ENCODE data around the gene UCKL1.

The UCKL1 gene

DNA sequence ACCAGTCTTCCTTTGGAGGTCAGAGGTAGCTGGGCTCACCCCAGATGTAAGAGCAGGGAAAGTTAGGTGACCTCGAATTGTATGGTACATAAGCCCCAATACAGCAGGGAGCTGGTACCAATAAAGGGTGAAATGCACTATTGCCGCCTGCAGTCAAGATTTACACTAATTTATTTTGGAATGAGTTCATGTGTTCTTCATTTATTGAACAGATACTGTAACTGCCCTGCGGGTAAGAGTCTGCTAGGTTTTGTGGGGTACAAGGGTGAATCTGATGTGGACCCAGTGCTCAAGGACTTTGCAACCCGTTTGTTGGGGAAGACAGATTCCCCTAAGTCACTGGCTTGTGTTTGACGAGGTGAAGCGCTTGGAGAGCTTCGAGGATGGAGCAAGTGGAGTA, 63.8 kb downstream of the UCKL1 start:
- H3K9me3 ChIP-seq (ENCODE audit: insufficient read depth, low read depth, low read length): no peaks in the 10 kb centered on the region
- TF ChIP-seq, protein P1, sequence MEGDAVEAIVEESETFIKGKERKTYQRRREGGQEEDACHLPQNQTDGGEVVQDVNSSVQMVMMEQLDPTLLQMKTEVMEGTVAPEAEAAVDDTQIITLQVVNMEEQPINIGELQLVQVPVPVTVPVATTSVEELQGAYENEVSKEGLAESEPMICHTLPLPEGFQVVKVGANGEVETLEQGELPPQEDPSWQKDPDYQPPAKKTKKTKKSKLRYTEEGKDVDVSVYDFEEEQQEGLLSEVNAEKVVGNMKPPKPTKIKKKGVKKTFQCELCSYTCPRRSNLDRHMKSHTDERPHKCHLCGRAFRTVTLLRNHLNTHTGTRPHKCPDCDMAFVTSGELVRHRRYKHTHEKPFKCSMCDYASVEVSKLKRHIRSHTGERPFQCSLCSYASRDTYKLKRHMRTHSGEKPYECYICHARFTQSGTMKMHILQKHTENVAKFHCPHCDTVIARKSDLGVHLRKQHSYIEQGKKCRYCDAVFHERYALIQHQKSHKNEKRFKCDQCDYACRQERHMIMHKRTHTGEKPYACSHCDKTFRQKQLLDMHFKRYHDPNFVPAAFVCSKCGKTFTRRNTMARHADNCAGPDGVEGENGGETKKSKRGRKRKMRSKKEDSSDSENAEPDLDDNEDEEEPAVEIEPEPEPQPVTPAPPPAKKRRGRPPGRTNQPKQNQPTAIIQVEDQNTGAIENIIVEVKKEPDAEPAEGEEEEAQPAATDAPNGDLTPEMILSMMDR (conservative IDR thresholded peaks at IDR 0.05; ENCODE audit: low read length): no peak
- no peak for TF ChIP-seq EZH2phosphoT487 (IDR thresholded peaks at IDR 0.05; ENCODE audit: borderline replicate concordance)
- no peak overlapping the region for H3K4me3 ChIP-seq (ENCODE audit: low read length, poor library complexity, severe bottlenecking)
- no peak overlapping the region for H2AFZ ChIP-seq (ENCODE audit: low read length)
- H3K9ac ChIP-seq (ENCODE audit: low read depth, low read length, poor library complexity, severe bottlenecking): no peak overlapping the region
- no peaks in the 10 kb centered on the region for H3K27me3 ChIP-seq (ENCODE audit: insufficient read depth, low read length, poor library complexity, severe bottlenecking)
- H3K79me2 ChIP-seq (ENCODE audit: insufficient read depth, low read length): peaks cover 21% of the 10 kb centered on the region
- peaks cover 20% of the 10 kb centered on the region for H4K20me1 ChIP-seq (ENCODE audit: insufficient read depth, low read length, poor library complexity, severe bottlenecking)
- H3K36me3 ChIP-seq (ENCODE audit: insufficient read depth, low read length): peaks cover 34% of the 10 kb centered on the region; the same call in 1 of the 2 replicates
- H3K4me1 ChIP-seq (ENCODE audit: insufficient read depth, low read length, poor library complexity, severe bottlenecking): peaks cover 17% of the 10 kb centered on the region
- H3K4me2 ChIP-seq (ENCODE audit: low read depth, low read length, poor library complexity, severe bottlenecking): no peak overlapping the region
- H3K9me2 ChIP-seq (replicated peaks; ENCODE audit: low read depth, low read length): no peaks in the 10 kb centered on the region
- H3F3A ChIP-seq (ENCODE audit: low read depth): peaks cover 12% of the 10 kb centered on the region; the same call in 1 of the 2 replicates

DNA sequence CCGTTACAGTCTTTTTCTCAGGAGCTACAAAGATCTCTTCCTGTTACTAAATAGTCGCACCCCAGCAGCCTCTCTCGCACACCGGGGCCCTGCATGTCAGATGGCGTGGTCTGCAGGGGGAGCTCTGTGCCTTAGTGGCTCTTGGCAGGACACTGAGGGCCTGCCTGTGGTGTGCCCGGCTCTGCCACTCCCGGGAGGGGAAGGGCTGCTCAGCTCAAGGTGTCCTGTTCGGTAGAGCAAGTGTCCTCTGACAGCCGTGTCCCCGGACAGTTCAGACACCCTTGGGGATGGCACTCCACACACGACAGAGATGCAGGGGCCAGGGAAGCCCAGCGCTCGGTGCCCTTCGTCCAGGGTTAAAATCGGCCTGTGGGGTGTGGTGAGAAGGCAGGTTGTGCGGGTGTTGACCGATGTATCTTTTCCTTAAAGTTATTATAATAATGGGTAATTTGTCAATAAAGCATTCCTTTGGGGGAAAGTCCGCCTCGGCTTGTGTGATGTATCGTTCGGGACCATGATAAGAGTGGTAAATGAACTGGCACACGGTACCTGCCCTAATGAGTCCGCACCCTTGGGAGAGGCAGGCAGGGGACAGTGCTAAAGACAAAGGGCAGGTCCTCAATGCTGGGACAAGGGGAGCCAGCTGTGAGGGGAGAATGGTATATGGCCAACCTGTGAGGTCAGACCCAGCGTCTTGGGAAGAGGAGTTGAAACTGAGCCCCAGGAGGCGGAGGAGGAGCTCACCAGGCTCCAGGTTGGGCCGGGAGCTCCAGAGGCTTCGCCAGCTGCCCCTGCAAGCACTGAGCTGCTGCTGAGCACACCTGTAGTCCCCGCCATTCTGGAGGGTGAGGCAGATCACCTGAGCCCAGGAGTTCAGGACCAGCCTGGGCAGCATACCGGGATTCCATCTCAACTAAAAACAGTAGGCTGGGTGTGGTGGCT, 64.9 kb downstream of the UCKL1 start:
- H3K9me2 ChIP-seq (replicated peaks; ENCODE audit: low read depth, low read length): no peaks in the 10 kb centered on the region
- peaks cover 10% of the 10 kb centered on the region for H3K79me2 ChIP-seq (ENCODE audit: insufficient read depth, low read length)
- H3F3A ChIP-seq (ENCODE audit: low read depth): peaks cover 12% of the 10 kb centered on the region; the same call in 1 of the 2 replicates
- H3K9me3 ChIP-seq (ENCODE audit: insufficient read depth, low read depth, low read length): no peaks in the 10 kb centered on the region
- H3K36me3 ChIP-seq (ENCODE audit: insufficient read depth, low read length): peaks cover 37% of the 10 kb centered on the region; the same call in 1 of the 2 replicates
- no peak overlapping the region for H3K4me2 ChIP-seq (ENCODE audit: low read depth, low read length, poor library complexity, severe bottlenecking)
- H4K20me1 ChIP-seq (ENCODE audit: insufficient read depth, low read length, poor library complexity, severe bottlenecking): peaks cover 9% of the 10 kb centered on the region
- no peaks in the 10 kb centered on the region for H3K27me3 ChIP-seq (ENCODE audit: insufficient read depth, low read length, poor library complexity, severe bottlenecking)
- H3K4me3 ChIP-seq (ENCODE audit: low read length, poor library complexity, severe bottlenecking): no peak overlapping the region
- no peak overlapping the region for H3K9ac ChIP-seq (ENCODE audit: low read depth, low read length, poor library complexity, severe bottlenecking)
- TF ChIP-seq EZH2phosphoT487 (IDR thresholded peaks at IDR 0.05; ENCODE audit: borderline replicate concordance): no peak
- TF ChIP-seq, protein P1 (conservative IDR thresholded peaks at IDR 0.05; ENCODE audit: low read length): 0 out of 2 replicates have a peak, but pooled peaks have one; percentile 26
- H3K4me1 ChIP-seq (ENCODE audit: insufficient read depth, low read length, poor library complexity, severe bottlenecking): peaks cover 10% of the 10 kb centered on the region
- no peak overlapping the region for H2AFZ ChIP-seq (ENCODE audit: low read length)

DNA sequence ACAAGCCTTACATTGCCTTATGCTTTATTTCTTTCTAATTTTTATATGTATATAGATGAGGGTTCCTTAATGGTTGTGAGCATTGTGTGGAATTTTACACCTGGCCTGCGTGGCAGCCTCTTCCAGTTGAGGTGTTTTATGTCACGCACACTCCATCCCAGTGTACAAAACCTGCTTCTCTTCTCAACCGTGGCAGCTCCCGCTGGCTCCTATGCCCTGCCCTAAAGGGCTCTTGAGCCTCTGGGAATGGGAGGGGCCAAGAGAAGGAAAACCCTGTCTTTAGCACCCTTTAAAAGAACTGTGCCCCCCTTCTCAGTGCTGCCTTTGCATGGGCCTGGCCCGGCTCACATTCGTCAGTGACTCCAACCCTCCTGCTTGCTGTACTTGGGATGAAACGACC, 65.6 kb downstream of the UCKL1 start:
- Histone ChIP-seq H3K79me2 (ENCODE audit: insufficient read depth, low read length) (peaks cover 3% of the 10 kb centered on the region), H3K4me3 (ENCODE audit: low read length, poor library complexity, severe bottlenecking) (no peak overlapping the region), H3K9me2 (replicated peaks; ENCODE audit: low read depth, low read length) (no peaks in the 10 kb centered on the region), H3F3A (ENCODE audit: low read depth) (peaks cover 12% of the 10 kb centered on the region; the same call in 1 of the 2 replicates), H3K36me3 (ENCODE audit: insufficient read depth, low read length) (peaks cover 37% of the 10 kb centered on the region; the same call in 1 of the 2 replicates), H2AFZ (ENCODE audit: low read length) (no peak overlapping the region), H3K27me3 (ENCODE audit: insufficient read depth, low read length, poor library complexity, severe bottlenecking) (no peaks in the 10 kb centered on the region), H3K9me3 (ENCODE audit: insufficient read depth, low read depth, low read length) (no peaks in the 10 kb centered on the region), H4K20me1 (ENCODE audit: insufficient read depth, low read length, poor library complexity, severe bottlenecking) (peaks cover 2% of the 10 kb centered on the region), H3K4me1 (ENCODE audit: insufficient read depth, low read length, poor library complexity, severe bottlenecking) (peaks cover 6% of the 10 kb centered on the region), H3K9ac (ENCODE audit: low read depth, low read length, poor library complexity, severe bottlenecking) (no peak overlapping the region), H3K4me2 (ENCODE audit: low read depth, low read length, poor library complexity, severe bottlenecking) (no peak overlapping the region)
- TF ChIP-seq, protein P1 (conservative IDR thresholded peaks at IDR 0.05; ENCODE audit: low read length): no peak
- TF ChIP-seq EZH2phosphoT487 (IDR thresholded peaks at IDR 0.05; ENCODE audit: borderline replicate concordance): no peak
